Right ventricle myocardium superior (tissue), 1 donor: ENCODE measurements around the gene CRABP2. TPM values are rescaled to one million over a fixed set of nuclear protein-coding genes. Genes with fewer than 3 reads are reported as not detected.

Source experiments
- ATAC-seq: fragments of 200-7000 bp; cut with Tn5 transposase; one replicate; pipeline ENCODE4 v1.9.1; 2020; ENCODE audit warnings: mild to moderate bottlenecking; ENCODE audit not compliant: poor library complexity
- DNase-seq: peaks from one replicate; pipeline ENCODE4 v3.0.0-alpha.2; 2020
- intact Hi-C: fragments of 100-400 bp; cut with DNase I; formaldehyde crosslinking; loops from one replicate; pipeline ENCODE4 v1.11.2; 2022
- total RNA-seq: library from RNA; stranded (reverse); fragmentation: NEBNext Ultra II Directional; extraction: Animal tissue kit (Norgen Biotek cat#: 25700); gene quantifications from one replicate; pipeline ENCODE4 v1.2.1, GENCODE V29; 2021
- donor health status: DM: no; HTN: yes; CAD: no; lungs with severe emphysema.

CRABP2 gene
- total RNA-seq, 1 donor from 2014 or later: 0.59 TPM

DNA sequence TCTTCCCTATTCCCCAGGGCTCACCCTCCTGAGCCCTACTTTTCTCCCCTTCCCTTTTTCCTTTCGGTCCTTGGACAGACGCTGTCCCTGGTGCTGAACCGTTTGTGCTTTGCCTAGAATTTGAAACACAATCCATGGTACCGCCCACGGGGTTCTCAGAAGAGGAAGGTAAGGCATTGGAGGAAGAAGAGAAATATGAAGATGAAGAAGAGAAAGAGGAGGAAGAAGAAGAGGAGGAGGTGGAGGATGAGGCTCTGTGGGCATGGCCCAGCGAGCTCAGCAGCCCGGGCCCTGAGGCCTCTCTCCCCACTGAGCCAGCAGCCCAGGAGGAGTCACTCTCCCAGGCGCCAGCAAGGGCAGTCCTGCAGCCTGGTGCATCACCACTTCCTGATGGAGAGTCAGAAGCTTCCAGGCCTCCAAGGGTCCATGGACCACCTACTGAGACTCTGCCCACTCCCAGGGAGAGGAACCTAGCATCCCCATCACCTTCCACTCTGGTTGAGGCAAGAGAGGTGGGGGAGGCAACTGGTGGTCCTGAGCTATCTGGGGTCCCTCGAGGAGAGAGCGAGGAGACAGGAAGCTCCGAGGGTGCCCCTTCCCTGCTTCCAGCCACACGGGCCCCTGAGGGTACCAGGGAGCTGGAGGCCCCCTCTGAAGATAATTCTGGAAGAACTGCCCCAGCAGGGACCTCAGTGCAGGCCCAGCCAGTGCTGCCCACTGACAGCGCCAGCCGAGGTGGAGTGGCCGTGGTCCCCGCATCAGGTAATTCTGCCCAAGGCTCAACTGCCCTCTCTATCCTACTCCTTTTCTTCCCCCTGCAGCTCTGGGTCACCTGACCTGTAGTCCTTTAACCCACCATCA, 53.0 kb downstream of the CRABP2 start:
- ATAC-seq: no peak
- no peak for DNase-seq
- intact Hi-C loops: loop anchor here (5.0 kb wide), 2 partner anchors 70 to 265 kb away; no protein-coding TSS in a partner anchor

Other genes starting within 250 kb of the CRABP2 start
- gene MEF2D, start 204.8 kb downstream of the CRABP2 start, total RNA-seq: 96.6 TPM
- 0.56 TPM for gene IQGAP3, start 133.0 kb downstream of the CRABP2 start, total RNA-seq
- gene TTC24, start 125.9 kb downstream of the CRABP2 start, total RNA-seq: not detected
- 115 TPM for gene NAXE, start 113.8 kb downstream of the CRABP2 start, total RNA-seq
- 15.9 TPM for gene GPATCH4, start 104.1 kb downstream of the CRABP2 start, total RNA-seq
- gene HAPLN2, start 86.2 kb downstream of the CRABP2 start, total RNA-seq: 1.6 TPM
- 0.46 TPM for gene BCAN, start 63.5 kb downstream of the CRABP2 start, total RNA-seq
- gene NES, start 28.2 kb downstream of the CRABP2 start, total RNA-seq: 103 TPM
- gene METTL25B, start 22.9 kb upstream of the CRABP2 start, total RNA-seq: 14.4 TPM
- 12.3 TPM for gene ISG20L2, start 23.2 kb upstream of the CRABP2 start, total RNA-seq
- 99.8 TPM for gene MRPL24, start 35.5 kb upstream of the CRABP2 start, total RNA-seq
- 185 TPM for gene HDGF, start 46.1 kb upstream of the CRABP2 start, total RNA-seq
- 39.4 TPM for gene PRCC, start 62.0 kb upstream of the CRABP2 start, total RNA-seq
- gene SH2D2A, start 111.3 kb upstream of the CRABP2 start, total RNA-seq: 1.1 TPM
- gene INSRR, start 153.5 kb upstream of the CRABP2 start, total RNA-seq: 0.40 TPM
- gene NTRK1, start 155.3 kb upstream of the CRABP2 start, total RNA-seq: 2.5 TPM
- gene PEAR1, start 188.1 kb upstream of the CRABP2 start, total RNA-seq: 6.7 TPM
- not detected for gene LRRC71, start 215.0 kb upstream of the CRABP2 start, total RNA-seq